ENCODE results near the gene NACA.

DNA sequence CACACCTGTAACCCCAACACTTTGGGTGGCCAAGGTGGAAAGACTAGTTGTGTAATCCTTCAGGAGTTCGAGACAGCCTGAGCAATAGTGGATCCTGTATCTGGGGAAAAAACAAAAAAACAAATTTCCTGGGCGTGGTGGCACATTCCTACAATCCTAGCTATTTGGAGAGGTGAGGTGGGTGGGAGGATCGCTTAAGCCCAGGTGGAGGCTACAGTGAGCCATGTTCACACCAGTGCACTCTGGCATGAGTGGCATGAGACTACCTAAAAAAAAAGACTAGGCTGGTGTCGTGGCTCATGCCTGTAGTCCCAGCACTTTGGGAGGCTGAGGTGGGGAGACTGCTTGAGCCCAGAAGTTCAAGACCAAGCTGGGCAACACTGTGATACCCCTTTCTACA is 54.3 kb downstream of the NACA start:
- TF ChIP-seq, protein P1, sequence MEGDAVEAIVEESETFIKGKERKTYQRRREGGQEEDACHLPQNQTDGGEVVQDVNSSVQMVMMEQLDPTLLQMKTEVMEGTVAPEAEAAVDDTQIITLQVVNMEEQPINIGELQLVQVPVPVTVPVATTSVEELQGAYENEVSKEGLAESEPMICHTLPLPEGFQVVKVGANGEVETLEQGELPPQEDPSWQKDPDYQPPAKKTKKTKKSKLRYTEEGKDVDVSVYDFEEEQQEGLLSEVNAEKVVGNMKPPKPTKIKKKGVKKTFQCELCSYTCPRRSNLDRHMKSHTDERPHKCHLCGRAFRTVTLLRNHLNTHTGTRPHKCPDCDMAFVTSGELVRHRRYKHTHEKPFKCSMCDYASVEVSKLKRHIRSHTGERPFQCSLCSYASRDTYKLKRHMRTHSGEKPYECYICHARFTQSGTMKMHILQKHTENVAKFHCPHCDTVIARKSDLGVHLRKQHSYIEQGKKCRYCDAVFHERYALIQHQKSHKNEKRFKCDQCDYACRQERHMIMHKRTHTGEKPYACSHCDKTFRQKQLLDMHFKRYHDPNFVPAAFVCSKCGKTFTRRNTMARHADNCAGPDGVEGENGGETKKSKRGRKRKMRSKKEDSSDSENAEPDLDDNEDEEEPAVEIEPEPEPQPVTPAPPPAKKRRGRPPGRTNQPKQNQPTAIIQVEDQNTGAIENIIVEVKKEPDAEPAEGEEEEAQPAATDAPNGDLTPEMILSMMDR (IDR thresholded peaks at IDR 0.05; ENCODE audit: low read depth, low read length): no peak
- no peak for TF ChIP-seq POLR2A (IDR thresholded peaks at IDR 0.05; ENCODE audit: extremely low read depth, insufficient read length)

Data from NB4 (cell line).